HepG2 (cell line): ENCODE data around the gene DDTL. TPM values are rescaled to one million over a fixed set of nuclear protein-coding genes. Genes with fewer than 3 reads are reported as not detected.

Source experiments
- AKAP8 ChIP-seq: sonication (generic); formaldehyde crosslinking; IDR thresholded peaks from 2 replicates; pipeline ENCODE4 v1.5.1; 2020; ENCODE audit warnings: mild to moderate bottlenecking, missing genetic modification reagents
- ARNTL ChIP-seq: sonication (generic); formaldehyde crosslinking; IDR thresholded peaks from 2 replicates; pipeline ENCODE4 v1.4.0; 2020; ENCODE audit warnings: mild to moderate bottlenecking, missing genetic modification reagents
- ASH2L ChIP-seq: fragments of 300-600, 200-600 bp; sonication (generic); IDR thresholded peaks from 2 replicates; pipeline ENCODE4 v1.7.0; 2017; ENCODE audit warnings: low read depth, mild to moderate bottlenecking, moderate library complexity, mixed read lengths, low read length; ENCODE audit not compliant: insufficient read length
- CEBPG ChIP-seq: IDR thresholded peaks from 2 replicates; pipeline ENCODE4 v1.6.1; 2016
- EZH2 ChIP-seq: conservative IDR thresholded peaks from 2 replicates; pipeline ENCODE4 v1.6.1; 2012; ENCODE audit warnings: mild to moderate bottlenecking, low read depth, low read length, moderate library complexity
- GATA4 ChIP-seq: sonication (generic); IDR thresholded peaks from 2 replicates; pipeline ENCODE4 v1.6.1; 2016; ENCODE audit warnings: antibody characterized with exemption, low read depth, borderline replicate concordance
- GPBP1L1 ChIP-seq: sonication (generic); formaldehyde crosslinking; IDR thresholded peaks from 2 replicates; pipeline ENCODE4 v1.5.0; 2020; ENCODE audit warnings: mild to moderate bottlenecking, missing genetic modification reagents
- HHEX ChIP-seq: IDR thresholded peaks from 2 replicates; pipeline ENCODE4 v1.6.1; 2016; ENCODE audit warnings: control low read depth
- KLF16 ChIP-seq, 2 experiments: sonication (generic) in 1 of 2; formaldehyde crosslinking in 1 of 2; IDR thresholded peaks; 2 replicates each; pipeline versions ENCODE4 v1.6.1 to v1.8.0; 2016 to 2023; ENCODE audit warnings: missing genetic modification reagents in 2 of 2, missing compliant biosample characterization in 1 of 2
- NFKB2 ChIP-seq: sonication (generic); formaldehyde crosslinking; IDR thresholded peaks from 2 replicates; pipeline ENCODE4 v1.4.0; 2020; ENCODE audit warnings: missing genetic modification reagents, borderline replicate concordance
- PLRG1 ChIP-seq: fragments of 450-650 bp; conservative IDR thresholded peaks from 2 replicates; pipeline ENCODE4 v1.6.1; 2016
- PLSCR1 ChIP-seq: sonication (generic); formaldehyde crosslinking; IDR thresholded peaks from 2 replicates; pipeline ENCODE4 v1.5.0; 2020; ENCODE audit warnings: missing genetic modification reagents, mild to moderate bottlenecking, borderline replicate concordance
- POLR2A ChIP-seq, 2 experiments: IDR thresholded peaks; 2 replicates each; pipeline ENCODE4 v1.6.1; 2011; ENCODE audit warnings: low read depth in 2 of 2, low read length in 2 of 2, mild to moderate bottlenecking in 1 of 2, moderate library complexity in 1 of 2; ENCODE audit not compliant: insufficient read depth in 1 of 2
- REL ChIP-seq: sonication (generic); formaldehyde crosslinking; conservative IDR thresholded peaks from 2 replicates; pipeline ENCODE4 v1.8.0; 2022; ENCODE audit warnings: mild to moderate bottlenecking, missing genetic modification reagents, moderate library complexity
- REPIN1 ChIP-seq: sonication (generic); formaldehyde crosslinking; IDR thresholded peaks from 2 replicates; pipeline ENCODE4 v1.8.0; 2022; ENCODE audit warnings: missing genetic modification reagents, low read depth, mild to moderate bottlenecking, borderline replicate concordance
- SNAPC5 ChIP-seq: sonication (generic); formaldehyde crosslinking; IDR thresholded peaks from 2 replicates; pipeline ENCODE4 v1.8.1; 2023; ENCODE audit warnings: mild to moderate bottlenecking, missing genetic modification reagents, borderline replicate concordance
- USF2 ChIP-seq, 2 experiments: sonication (generic) in 1 of 2; formaldehyde crosslinking in 1 of 2; IDR thresholded peaks; 2 replicates each; pipeline versions ENCODE4 v1.5.1 to v1.6.1; 2011 to 2020; ENCODE audit warnings: borderline replicate concordance in 1 of 2, low read depth in 1 of 2, low read length in 1 of 2, mild to moderate bottlenecking in 1 of 2, missing genetic modification reagents in 1 of 2, moderate library complexity in 1 of 2
- ZBTB1 ChIP-seq: sonication (generic); formaldehyde crosslinking; IDR thresholded peaks from 2 replicates; pipeline ENCODE4 v1.4.0; 2020; ENCODE audit warnings: missing genetic modification reagents, borderline replicate concordance
- ZNF136 ChIP-seq: sonication (generic); formaldehyde crosslinking; IDR thresholded peaks from 2 replicates; pipeline ENCODE4 v1.8.1; 2022; ENCODE audit warnings: low read depth, mild to moderate bottlenecking, moderate library complexity, missing genetic modification reagents
- ZNF225 ChIP-seq: sonication (generic); formaldehyde crosslinking; IDR thresholded peaks from 2 replicates; pipeline ENCODE4 v1.4.0; 2020; ENCODE audit warnings: mild to moderate bottlenecking, missing genetic modification reagents
- ZNF451 ChIP-seq: sonication (generic); formaldehyde crosslinking; IDR thresholded peaks from 2 replicates; pipeline ENCODE4 v1.5.0; 2020; ENCODE audit warnings: mild to moderate bottlenecking, missing genetic modification reagents
- ZNF597 ChIP-seq: sonication (generic); formaldehyde crosslinking; IDR thresholded peaks from 2 replicates; pipeline ENCODE4 v1.5.0; 2020; ENCODE audit warnings: missing genetic modification reagents
- ZNF639 ChIP-seq: conservative IDR thresholded peaks from 2 replicates; pipeline ENCODE4 v1.6.1; 2018; ENCODE audit warnings: missing genetic modification reagents
- polyA plus RNA-seq, 8 experiments: library from polyadenylated mRNA; depleted of rRNA in 3 of 8; stranded (reverse) in 7 of 8; unstranded in 1 of 8; fragments of >200 nt; fragmentation: Illumina TruSeq in 4 of 8; extraction: Trizol in 4 of 8; gene quantifications; 2 replicates each; pipeline versions ENCODE4 v1.2.1 to v1.2.3, GENCODE V29; 2011 to 2016; ENCODE audit warnings: low read depth in 4 of 8, missing spikeins in 1 of 8, mixed read lengths in 1 of 8; ENCODE audit not compliant: insufficient read depth in 1 of 8
- total RNA-seq, 5 experiments: library from RNA; depleted of rRNA; stranded (reverse); fragments of >200 nt; fragmentation: Illumina TruSeq; extraction: Trizol; gene quantifications; 2 replicates each; pipeline ENCODE4 v1.2.3, GENCODE V29; 2016; ENCODE audit warnings: low read depth in 1 of 5

DDTL gene
- total and polyA plus RNA-seq, 2 of the 13 experiments (the other 11 are each of a cell fraction or from before 2014, with no cell fraction given) = 0.31 TPM; not detected in 1

GRCh38 chr22:24008381-24009226, 41.9 kb downstream of the DDTL start (continued):
- TF ChIP-seq ZNF639 (CRISPR knock-in tag) (no peak), USF2 (IDR thresholded peaks at IDR 0.05; ENCODE audit: low read depth, low read length) (no peak), USF2 (CRISPR knock-in tag; IDR thresholded peaks at IDR 0.05; ENCODE audit: borderline replicate concordance) (no peak), SNAPC5 (CRISPR knock-in tag) (no peak), EZH2 (no peak), ZNF136 (CRISPR knock-in tag) (no peak), HHEX (CRISPR knock-in tag) (no peak), ZNF451 (CRISPR knock-in tag) (no peak), KLF16 (CRISPR knock-in tag; IDR thresholded peaks at IDR 0.05) (no peak), ZBTB1 (CRISPR knock-in tag) (no peak), AKAP8 (no peak), PLSCR1 (CRISPR knock-in tag) (no peak), GATA4 (no peak), NFKB2 (no peak), ZNF225 (no peak), REL (CRISPR knock-in tag) (no peak), ARNTL (CRISPR knock-in tag) (0 out of 2 replicates have a peak, but pooled peaks have one; percentile 9), ZNF597 (no peak), CEBPG (CRISPR knock-in tag) (no peak; the same call in 1 of the 2 replicates), PLRG1 (no peak), REPIN1 (CRISPR knock-in tag) (no peak), ASH2L (peak; percentile 82), GPBP1L1 (no peak), POLR2A (IDR thresholded peaks at IDR 0.05; ENCODE audit: insufficient read depth in 1 of 2, low read depth in 2 of 2, low read length in 2 of 2) (peak in 1 of 2 experiments; percentile 23; a peak in 1 of 4 replicates)
